ENCODE results near the gene CDK16.

The CDK16 gene

GRCh38 chrX:47228550-47229270 is 10.2 kb downstream of the CDK16 start:
- no peak for DNase-seq (ENCODE audit: low spot score)

- DNase-seq (ENCODE audit: low spot score) = no peak
Observed at GRCh38 chrX:47229427-47229826, 10.9 kb downstream of the CDK16 start.

GRCh38 chrX:47230136-47230868 is 11.8 kb downstream of the CDK16 start:
- no peak for DNase-seq (ENCODE audit: low spot score)

- no peak for DNase-seq (ENCODE audit: low spot score)
Observed at GRCh38 chrX:47231167-47231566, 12.7 kb downstream of the CDK16 start.

GRCh38 chrX:47232197-47232802 is 13.8 kb downstream of the CDK16 start:
- no peak for DNase-seq (ENCODE audit: low spot score)

GRCh38 chrX:47232803-47233332 is 14.4 kb downstream of the CDK16 start, which contains the start of gene USP11:
TSS of gene USP11 (plus strand) at chrX:47233009. CDS start at chrX:47233044, 35 bp downstream.
- DNase-seq (ENCODE audit: low spot score) = peak; percentile 50

- peak; percentile 92 for DNase-seq (ENCODE audit: low spot score)
Observed at GRCh38 chrX:47233333-47234113, 15.0 kb downstream of the CDK16 start.

- DNase-seq (ENCODE audit: low spot score) = no peak
Observed at GRCh38 chrX:47234583-47234982, 16.1 kb downstream of the CDK16 start.

GRCh38 chrX:47235691-47236103 is 17.2 kb downstream of the CDK16 start:
- no peak for DNase-seq (ENCODE audit: low spot score)

GRCh38 chrX:47239199-47239598 is 20.7 kb downstream of the CDK16 start:
- no peak for DNase-seq (ENCODE audit: low spot score)

GRCh38 chrX:47239898-47240545 is 21.5 kb downstream of the CDK16 start:
- DNase-seq (ENCODE audit: low spot score) = no peak

- DNase-seq (ENCODE audit: low spot score) = no peak
Observed at GRCh38 chrX:47240619-47241018, 22.1 kb downstream of the CDK16 start.

GRCh38 chrX:47241201-47242011 is 22.9 kb downstream of the CDK16 start:
- DNase-seq (ENCODE audit: low spot score) = no peak

- DNase-seq (ENCODE audit: low spot score) = no peak
Observed at GRCh38 chrX:47242321-47242720, 23.8 kb downstream of the CDK16 start.

GRCh38 chrX:47243351-47243750 is 24.9 kb downstream of the CDK16 start:
- DNase-seq (ENCODE audit: low spot score) = no peak

GRCh38 chrX:47244676-47245075 is 26.2 kb downstream of the CDK16 start:
- DNase-seq (ENCODE audit: low spot score) = no peak

GRCh38 chrX:47245156-47245555 is 26.7 kb downstream of the CDK16 start:
- DNase-seq (ENCODE audit: low spot score) = no peak

- DNase-seq (ENCODE audit: low spot score) = no peak
Observed at GRCh38 chrX:47247206-47247998, 28.9 kb downstream of the CDK16 start.

- no peak for DNase-seq (ENCODE audit: low spot score)
Observed at GRCh38 chrX:47247999-47248320, 29.5 kb downstream of the CDK16 start.

GRCh38 chrX:47248576-47248975 is 30.1 kb downstream of the CDK16 start:
- no peak for DNase-seq (ENCODE audit: low spot score)
